ENCODE data around the gene OTOF.

GRCh38 chr2:26461601-26462023 is 16.3 kb downstream of the OTOF start:
- TF ChIP-seq POLR2AphosphoS5 (IDR thresholded peaks at IDR 0.05) (no peak), CTCF (IDR thresholded peaks at IDR 0.05 in 8 of 11, conservative IDR thresholded peaks at IDR 0.05 in 3 of 11) (no peak), POLR2A (IDR thresholded peaks at IDR 0.05) (no peak)

Data from spleen (tissue), 7 donors.